ENCODE measurements around the gene KCTD2.

GRCh38 chr17:75034236-75034908 is 12.7 kb upstream of the KCTD2 start:
- no peak for TF ChIP-seq CTCF (IDR thresholded peaks at IDR 0.05)
- no peak for TF ChIP-seq POLR2A (IDR thresholded peaks at IDR 0.05)
- TF ChIP-seq POLR2AphosphoS5 (IDR thresholded peaks at IDR 0.05): peak; percentile 47
